ENCODE data around the gene POLL.

- TF ChIP-seq PML (IDR thresholded peaks at IDR 0.05; ENCODE audit: low read length), result no peak
- no peak for TF ChIP-seq POLR2AphosphoS5 (IDR thresholded peaks at IDR 0.05; ENCODE audit: low read length)
- TF ChIP-seq JUND (IDR thresholded peaks at IDR 0.05; ENCODE audit: low read depth, low read length), result no peak
- no peak for TF ChIP-seq MAX (IDR thresholded peaks at IDR 0.05; ENCODE audit: low read depth, low read length)
- TF ChIP-seq ZZZ3 (IDR thresholded peaks at IDR 0.05; ENCODE audit: control insufficient read depth, insufficient read length, low read depth), result no peak
- no peak for TF ChIP-seq EP300 (IDR thresholded peaks at IDR 0.05; ENCODE audit: borderline replicate concordance in 1 of 2, control insufficient read depth in 1 of 2, low read depth in 2 of 2, low read length in 2 of 2)
- TF ChIP-seq POLR2A (IDR thresholded peaks at IDR 0.05; ENCODE audit: low read depth, low read length), result no peak
Observed at GRCh38 chr10:101558204-101558603, 29.9 kb downstream of the POLL start.

Measured in GM12878 (cell line).